Thymus (tissue), 11 donors: Measurements from ENCODE around the gene KRT76. TPM values are rescaled to one million over a fixed set of nuclear protein-coding genes. Genes with fewer than 3 reads are reported as not detected.
"Not testable (repeated sequence)": the region's sequence is repeated elsewhere in the genome, so short reads cannot be mapped to it uniquely, and the experiment has no call there.

Experiments
- DNase-seq, 9 donors: peaks; one replicate each; pipeline ENCODE4 v3.0.0-alpha.2; 2013; ENCODE audit warnings: low spot score in 9 of 9, low read depth in 6 of 9, missing footprints in 1 of 9
- H3K27ac ChIP-seq, 2 donors: one replicate each; pipeline ENCODE4 v1.5.1; 2013; ENCODE audit warnings: control low read depth in 1 of 2, low read depth in 1 of 2, low read length in 1 of 2, mild to moderate bottlenecking in 1 of 2, moderate library complexity in 1 of 2
- H3K27me3 ChIP-seq, 2 donors: one replicate each; pipeline ENCODE4 v1.5.1; 2013; ENCODE audit warnings: low read length in 1 of 2; ENCODE audit not compliant: control insufficient read depth in 2 of 2, insufficient read depth in 1 of 2
- H3K36me3 ChIP-seq, 2 donors: one replicate each; pipeline ENCODE4 v1.5.1; 2013; ENCODE audit warnings: low read length in 1 of 2, mild to moderate bottlenecking in 1 of 2, moderate library complexity in 1 of 2; ENCODE audit not compliant: control insufficient read depth in 2 of 2, insufficient read depth in 2 of 2
- H3K4me1 ChIP-seq, 2 donors: one replicate each; pipeline ENCODE4 v1.5.1; 2013; ENCODE audit warnings: low read length in 2 of 2; ENCODE audit not compliant: control insufficient read depth in 2 of 2, insufficient read depth in 2 of 2
- H3K4me3 ChIP-seq, 2 donors: one replicate each; pipeline ENCODE4 v1.5.1; 2013; ENCODE audit warnings: low read length in 2 of 2, control low read depth in 1 of 2, mild to moderate bottlenecking in 1 of 2
- H3K9me3 ChIP-seq, 2 donors: one replicate each; pipeline ENCODE4 v1.5.1; 2013; ENCODE audit warnings: low read length in 1 of 2, mild to moderate bottlenecking in 1 of 2; ENCODE audit not compliant: control insufficient read depth in 2 of 2, insufficient read depth in 1 of 2
- WGBS: extraction: QIAGEN DNeasy Blood & Tissue Kit; methylation state at CpG from one replicate; pipeline ENCODE4 v1.1.7; 2013; 5-methylcytosine and 5-hydroxymethylcytosine counted together
- polyA plus RNA-seq: library from polyadenylated mRNA; stranded (reverse); fragments of 200-250 nt; gene quantifications from one replicate; pipeline ENCODE4 v1.2.3, GENCODE V29; 2013
- total RNA-seq: library from RNA; stranded (reverse); fragments of 120-200 nt; gene quantifications from one replicate; pipeline ENCODE4 v1.2.4, GENCODE V29; 2013
- donor health status: healthy.

Gene KRT76
- total and polyA plus RNA-seq, 2 donors = 0.14 to 0.91 TPM

DNA sequence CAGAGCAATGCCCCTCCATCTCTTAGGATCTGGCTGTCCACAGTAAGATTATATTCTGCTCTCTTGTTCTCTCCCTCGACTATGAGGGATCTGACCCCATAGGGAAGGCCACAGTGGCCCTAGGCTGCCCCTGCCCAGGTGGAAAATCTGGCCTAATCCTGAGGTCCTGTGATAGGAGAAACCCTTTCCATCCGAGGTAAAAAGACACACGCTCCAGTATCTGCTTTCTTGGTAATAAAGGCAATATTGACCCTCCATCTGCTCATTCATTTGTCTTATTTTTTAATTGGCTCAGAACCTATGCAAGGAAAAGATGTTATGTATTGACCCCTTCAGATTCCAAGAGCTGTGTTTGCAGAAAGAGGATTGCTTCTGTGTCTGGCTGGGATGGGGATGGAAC, 9.7 kb downstream of the KRT76 start:
- Histone ChIP-seq H3K27me3 (peaks cover 0 to 2% of the 10 kb centered on the region in 2 donors), H3K36me3 (no peaks in the 10 kb centered on the region), H3K9me3 (no peaks in the 10 kb centered on the region), H3K4me1 (no peaks in the 10 kb centered on the region), H3K27ac (no peak overlapping the region), H3K4me3 (no peak overlapping the region)
- WGBS = 40% methylated on average over 3 of the region's 3 CpGs
- no peak for DNase-seq

- Histone ChIP-seq H3K36me3 (no peaks in the 10 kb centered on the region), H3K4me1 (no peaks in the 10 kb centered on the region), H3K9me3 (no peaks in the 10 kb centered on the region), H3K27ac (no peak overlapping the region), H3K4me3 (no peak overlapping the region), H3K27me3 (peaks cover 0 to 2% of the 10 kb centered on the region in 2 donors)
- no peak for DNase-seq
- 87% methylated on average over 1 of the region's 1 CpG for WGBS
Observed at GRCh38 chr12:52767020-52767379, 10.1 kb downstream of the KRT76 start.

GRCh38 chr12:52766351-52767019, 10.7 kb downstream of the KRT76 start:
- Histone ChIP-seq H3K27ac (no peak overlapping the region), H3K4me3 (no peak overlapping the region), H3K4me1 (no peaks in the 10 kb centered on the region), H3K9me3 (no peaks in the 10 kb centered on the region), H3K27me3 (peaks cover 0 to 2% of the 10 kb centered on the region in 2 donors), H3K36me3 (no peaks in the 10 kb centered on the region)
- DNase-seq = no peak
- WGBS = 95% methylated on average over 5 of the region's 5 CpGs

- Histone ChIP-seq H3K27me3 (no peaks in the 10 kb centered on the region), H3K4me1 (no peaks in the 10 kb centered on the region), H3K27ac (no peak overlapping the region), H3K9me3 (peaks cover 0 to under 1% of the 10 kb centered on the region in 2 donors), H3K36me3 (no peaks in the 10 kb centered on the region), H3K4me3 (no peak overlapping the region)
- no peak for DNase-seq
- WGBS = 77% methylated on average over 1 of the region's 1 CpG
Observed at GRCh38 chr12:52765702-52766101, 11.4 kb downstream of the KRT76 start.

DNA sequence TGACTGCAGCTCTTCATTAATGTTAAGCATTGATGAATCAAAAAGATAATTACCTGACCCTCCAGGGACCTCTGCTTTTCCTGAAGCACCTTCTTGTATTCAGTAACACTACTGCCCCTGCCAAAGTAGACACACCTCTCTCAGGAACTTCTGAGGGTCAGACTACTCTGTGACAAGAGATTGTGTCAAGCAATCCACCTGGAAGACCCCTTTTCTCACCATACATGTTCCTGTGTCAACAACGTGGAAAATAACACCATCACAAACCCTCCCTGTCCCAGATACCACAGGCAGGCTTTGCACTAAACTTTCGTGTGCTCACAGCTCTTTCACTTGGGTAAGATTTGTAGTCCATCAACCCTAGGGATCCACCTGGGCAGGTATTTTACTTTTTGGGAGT, 13.2 kb downstream of the KRT76 start:
- H3K27ac ChIP-seq = no peak overlapping the region
- H3K27me3 ChIP-seq = no peaks in the 10 kb centered on the region
- H3K9me3 ChIP-seq = peaks cover 1 to 9% of the 10 kb centered on the region in 2 donors
- H3K4me1 ChIP-seq = no peaks in the 10 kb centered on the region
- no peak for DNase-seq
- 81% methylated on average over 2 of the region's 2 CpGs for WGBS
- no peak overlapping the region for H3K4me3 ChIP-seq
- H3K36me3 ChIP-seq = no peaks in the 10 kb centered on the region

DNA sequence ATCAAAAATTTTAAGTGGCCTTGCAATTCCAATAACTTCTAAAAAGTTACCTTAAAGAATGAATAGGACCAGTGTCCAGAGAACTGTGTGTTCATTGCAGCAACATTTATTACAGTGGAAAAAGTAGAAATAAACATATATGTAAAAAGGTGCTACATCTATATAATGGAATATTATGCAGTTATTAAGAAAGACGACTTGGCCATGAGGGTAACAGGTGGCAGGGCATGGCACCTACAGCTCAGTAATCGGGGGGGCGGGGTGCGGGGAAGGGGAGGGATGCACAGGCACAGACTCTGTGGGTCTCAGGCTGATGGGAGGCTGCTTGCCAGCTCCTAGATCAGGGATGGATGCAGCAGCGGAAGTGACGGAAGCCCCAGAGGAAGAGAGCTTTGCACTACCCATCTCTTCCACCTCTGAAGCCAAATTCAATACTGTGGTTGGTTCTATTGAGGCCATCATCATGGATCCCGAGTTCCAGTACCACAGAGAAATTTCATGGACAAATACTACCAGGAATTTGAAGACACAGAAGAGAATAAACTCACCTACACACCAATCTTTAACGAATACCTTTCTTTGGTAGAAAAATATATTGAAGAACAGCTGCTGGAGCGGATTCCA, 14.0 kb downstream of the KRT76 start:
- Histone ChIP-seq H3K9me3 (peaks cover 1 to 9% of the 10 kb centered on the region in 2 donors), H3K27me3 (no peaks in the 10 kb centered on the region), H3K36me3 (no peaks in the 10 kb centered on the region), H3K4me1 (no peaks in the 10 kb centered on the region), H3K4me3 (no peak overlapping the region), H3K27ac (no peak overlapping the region)
- WGBS = 83% methylated on average over 9 of the region's 9 CpGs
- DNase-seq = no peak

- DNase-seq = no peak
- no peaks in the 10 kb centered on the region for H3K36me3 ChIP-seq
- peaks cover 1 to 9% of the 10 kb centered on the region in 2 donors for H3K9me3 ChIP-seq
- no peak overlapping the region for H3K27ac ChIP-seq
- WGBS = 96% methylated on average over 2 of the region's 2 CpGs
- no peaks in the 10 kb centered on the region for H3K27me3 ChIP-seq
- no peaks in the 10 kb centered on the region for H3K4me1 ChIP-seq
- H3K4me3 ChIP-seq = no peak overlapping the region
Observed at GRCh38 chr12:52761802-52762201, 15.3 kb downstream of the KRT76 start.

DNA sequence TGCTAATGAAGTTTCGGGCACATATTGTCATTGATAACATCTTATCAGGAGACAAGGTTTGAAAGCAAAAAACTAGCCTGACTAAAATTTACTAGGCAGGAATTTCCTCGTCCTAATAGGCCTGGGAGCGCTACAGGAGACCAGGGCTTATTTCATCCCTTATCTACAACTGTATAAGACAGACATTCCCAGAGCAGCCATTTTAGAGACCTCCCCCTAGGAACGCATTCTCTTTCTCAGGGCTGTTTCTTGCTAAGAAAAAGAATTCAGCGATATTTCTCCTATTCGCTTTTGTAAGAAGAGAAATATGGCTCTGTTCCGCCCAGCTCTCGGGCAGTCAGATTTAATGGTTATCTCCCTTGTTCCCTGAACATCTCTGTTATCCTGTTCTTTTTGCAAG, 15.9 kb downstream of the KRT76 start:
- DNase-seq, H3K36me3 ChIP-seq, H3K9me3 ChIP-seq, H3K27ac ChIP-seq, H3K4me3 ChIP-seq, H3K4me1 ChIP-seq, H3K27me3 ChIP-seq: not testable (repeated sequence)
- WGBS = 92% methylated on average over 8 of the region's 8 CpGs

DNA sequence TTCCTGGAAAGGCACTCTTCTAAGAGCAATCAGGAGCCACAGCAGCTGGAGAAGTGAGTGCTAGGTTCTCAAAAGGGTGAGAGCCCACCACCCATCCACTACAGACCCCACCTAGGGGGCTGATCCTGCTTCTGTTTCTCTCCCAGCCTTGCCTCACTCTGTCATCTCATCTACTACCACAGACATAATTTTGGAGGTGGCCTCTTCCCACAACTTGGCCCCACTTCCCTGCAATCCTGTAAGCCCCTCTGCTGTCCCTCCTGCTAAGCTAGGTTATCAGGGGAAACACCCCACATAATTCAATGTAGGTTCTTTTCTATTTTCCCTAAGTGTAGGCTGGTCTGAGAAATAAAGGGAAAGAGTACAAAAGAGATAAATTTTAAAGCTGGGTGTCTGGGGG, 16.5 kb downstream of the KRT76 start:
- no peak for DNase-seq
- Histone ChIP-seq H3K36me3 (no peaks in the 10 kb centered on the region), H3K4me3 (no peak overlapping the region), H3K27me3 (no peaks in the 10 kb centered on the region), H3K4me1 (no peaks in the 10 kb centered on the region), H3K27ac (no peak overlapping the region), H3K9me3 (peaks cover 1 to 9% of the 10 kb centered on the region in 2 donors)
